Testis (tissue), 3 donors: ENCODE results near the gene YOD1. TPM values are rescaled to one million over a fixed set of nuclear protein-coding genes. Genes with fewer than 3 reads are reported as not detected.

Source experiments
- DNase-seq: peaks from one replicate; pipeline ENCODE4 v3.0.0-alpha.2; 2019
- H3K27ac ChIP-seq, 2 donors: fragments of 200-600 bp; sonication (generic); one replicate each; pipeline ENCODE4 v1.5.1; 2019
- H3K27me3 ChIP-seq: fragments of 200-600 bp; sonication (generic); one replicate; pipeline ENCODE4 v1.5.1; 2019
- H3K36me3 ChIP-seq: fragments of 200-600 bp; sonication (generic); one replicate; pipeline ENCODE4 v1.5.1; 2017; ENCODE audit warnings: low read depth; ENCODE audit errors: missing control alignments
- H3K4me1 ChIP-seq: fragments of 200-600 bp; sonication (generic); one replicate; pipeline ENCODE4 v1.5.1; 2019
- H3K4me3 ChIP-seq, 2 donors: fragments of 200-600 bp; sonication (generic); one replicate each; pipeline ENCODE4 v1.5.1; 2017 to 2019
- H3K9me3 ChIP-seq: fragments of 200-600 bp; sonication (generic); one replicate; pipeline ENCODE4 v1.5.1; 2017
- CTCF ChIP-seq, 3 experiments: fragments of 450-650 bp in 2 of 3; fragments of 200-600 bp in 1 of 3; sonication (generic) in 1 of 3; IDR thresholded peaks; one replicate each; pipeline ENCODE4 v1.5.1; 2016 to 2019; ENCODE audit warnings: antibody characterized with exemption in 3 of 3, mild to moderate bottlenecking in 2 of 3, moderate library complexity in 1 of 3
- POLR2A ChIP-seq: fragments of 450-650 bp; IDR thresholded peaks from one replicate; pipeline ENCODE4 v1.6.1; 2017; ENCODE audit warnings: antibody characterized with exemption, mild to moderate bottlenecking, moderate library complexity
- WGBS, 2 donors: methylation state at CpG; one replicate each; pipeline ENCODE4 v1.1.5; 2018; 5-methylcytosine and 5-hydroxymethylcytosine counted together
- intact Hi-C: fragments of 100-400 bp; cut with DNase I; formaldehyde crosslinking; loops from one replicate; pipeline ENCODE4 v1.15.1; 2023; ENCODE audit warnings: low total_unique reads
- polyA plus RNA-seq: library from polyadenylated mRNA; stranded (reverse); fragments of 350-450 nt; fragmentation: Illumina TruSeq; extraction: RNeasy Lipid Tissue Mini Kit (QIAGEN cat#74804); gene quantifications from one replicate; pipeline ENCODE4 v1.2.3, GENCODE V29; 2014; ENCODE audit warnings: low read depth, low replicate concordance; ENCODE audit not compliant: insufficient read depth
- total RNA-seq, 2 donors: library from RNA; depleted of rRNA; stranded (reverse); fragments of >200 nt; gene quantifications; one replicate each; pipeline ENCODE4 v1.2.3, GENCODE V29; 2016

The YOD1 gene
- total and polyA plus RNA-seq, 3 donors from 2014 or later: 8.7 to 12.3 (median 10.9) TPM

GRCh38 chr1:207058878-207059867 is 8.2 kb upstream of the YOD1 start:
- no peaks in the 10 kb centered on the region for H3K9me3 ChIP-seq
- H3K27ac ChIP-seq: no peak overlapping the region
- no peak overlapping the region for H3K4me3 ChIP-seq
- no peak for DNase-seq
- intact Hi-C loops: no loop called here
- H3K4me1 ChIP-seq: no peaks in the 10 kb centered on the region
- 72 to 89% methylated on average over 4 to 6 of the region's 6 CpGs for WGBS, 2 donors
- no peaks in the 10 kb centered on the region for H3K36me3 ChIP-seq
- no peaks in the 10 kb centered on the region for H3K27me3 ChIP-seq
- TF ChIP-seq POLR2A: no peak
- no peak for TF ChIP-seq CTCF (IDR thresholded peaks at IDR 0.05)

GRCh38 chr1:207058252-207058651 is 7.2 kb upstream of the YOD1 start:
- no peaks in the 10 kb centered on the region for H3K4me1 ChIP-seq

GRCh38 chr1:207056673-207057072 is 5.7 kb upstream of the YOD1 start:
- Histone ChIP-seq H3K36me3 (no peaks in the 10 kb centered on the region), H3K4me1 (peaks cover 7% of the 10 kb centered on the region), H3K4me3 (no peak overlapping the region), H3K27me3 (no peaks in the 10 kb centered on the region), H3K9me3 (no peaks in the 10 kb centered on the region), H3K27ac (no peak overlapping the region)
- no peak for TF ChIP-seq CTCF (IDR thresholded peaks at IDR 0.05)
- TF ChIP-seq POLR2A: no peak
- WGBS, 2 donors: 91 to 93% methylated on average over 6 of the region's 6 CpGs
- intact Hi-C loops: no loop called here
- DNase-seq: no peak

More at GRCh38 chr1:207058252-207058651, 7.2 kb upstream of the YOD1 start:
- Histone ChIP-seq H3K36me3 (no peaks in the 10 kb centered on the region), H3K9me3 (no peaks in the 10 kb centered on the region), H3K4me3 (no peak overlapping the region), H3K27ac (no peak overlapping the region), H3K27me3 (no peaks in the 10 kb centered on the region)
- DNase-seq: no peak
- WGBS, 2 donors: 77 to 83% methylated on average over 4 of the region's 4 CpGs
- no peak for TF ChIP-seq POLR2A
- no peak for TF ChIP-seq CTCF (IDR thresholded peaks at IDR 0.05)
- intact Hi-C loops: no loop called here

DNA sequence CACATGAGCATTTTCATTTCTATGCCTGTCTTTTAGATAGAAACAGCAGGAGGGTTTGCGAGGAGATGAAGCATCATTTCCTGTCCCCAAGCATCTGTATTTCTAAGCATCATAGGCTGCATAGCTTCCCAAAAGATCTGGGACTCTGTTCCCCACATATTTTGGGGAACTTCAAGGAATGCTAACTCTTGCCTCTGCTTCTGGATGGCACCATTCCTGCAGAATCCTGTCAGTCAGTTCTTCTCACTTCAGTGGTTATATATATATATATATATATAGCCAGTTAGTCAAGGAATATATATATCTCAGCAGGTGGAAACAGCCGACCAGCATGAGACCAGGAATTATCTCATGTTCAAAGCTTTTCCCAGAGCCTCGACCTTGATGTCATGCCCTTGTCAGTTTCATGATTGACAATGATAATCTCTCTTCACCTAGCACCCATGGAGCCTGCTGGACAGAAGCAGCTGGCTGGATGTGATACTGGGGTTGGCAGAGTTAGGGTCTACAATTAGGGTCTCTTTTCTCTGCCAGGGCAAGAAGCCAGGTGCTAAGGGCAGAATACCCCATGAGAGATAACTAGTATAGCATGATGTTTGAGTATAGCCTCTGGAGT is 4.5 kb upstream of the YOD1 start:
- intact Hi-C loops: no loop called here
- Histone ChIP-seq H3K27me3 (no peaks in the 10 kb centered on the region), H3K9me3 (no peaks in the 10 kb centered on the region), H3K27ac (no peak overlapping the region), H3K4me1 (peaks cover 10% of the 10 kb centered on the region), H3K36me3 (no peaks in the 10 kb centered on the region), H3K4me3 (no peak overlapping the region)
- DNase-seq: no peak
- 68 to 70% methylated on average over 3 of the region's 3 CpGs for WGBS, 2 donors
- TF ChIP-seq POLR2A: no peak
- no peak for TF ChIP-seq CTCF (IDR thresholded peaks at IDR 0.05)
